H9 (cell line): Measurements from ENCODE around the gene C1orf185. TPM values are rescaled to one million over a fixed set of nuclear protein-coding genes. Genes with fewer than 3 reads are reported as not detected.

Experiments used
- DNase-seq: peaks from one replicate; pipeline ENCODE4 v3.0.0-alpha.2; 2017
- H2AFZ ChIP-seq: one replicate; pipeline ENCODE4 v1.6.1; 2013; ENCODE audit warnings: mild to moderate bottlenecking, low read length, control low read depth, moderate library complexity
- H2AK5ac ChIP-seq: 2 replicates; pipeline ENCODE4 v1.6.1; 2013; ENCODE audit warnings: low read length, control low read depth, mixed read lengths; ENCODE audit not compliant: insufficient read length
- H2BK120ac ChIP-seq: one replicate; pipeline ENCODE4 v1.6.1; 2013; ENCODE audit warnings: low read depth, mild to moderate bottlenecking, low read length, control low read depth, inconsistent platforms; ENCODE audit not compliant: poor library complexity, severe bottlenecking
- H2BK12ac ChIP-seq: 2 replicates; pipeline ENCODE4 v1.6.1; 2013; ENCODE audit warnings: low read length, control low read depth, mixed read lengths, low read depth; ENCODE audit not compliant: insufficient read length
- H2BK15ac ChIP-seq: 2 replicates; pipeline ENCODE4 v1.6.1; 2013; ENCODE audit warnings: low read depth, low read length, control low read depth
- H2BK20ac ChIP-seq: one replicate; pipeline ENCODE4 v1.6.1; 2013; ENCODE audit warnings: low read depth, mild to moderate bottlenecking, low read length, control low read depth, inconsistent platforms; ENCODE audit not compliant: poor library complexity, severe bottlenecking
- H2BK5ac ChIP-seq: 2 replicates; pipeline ENCODE4 v1.6.1; 2013; ENCODE audit warnings: low read length, control low read depth, mixed read lengths; ENCODE audit not compliant: insufficient read length
- H3K14ac ChIP-seq: 2 replicates; pipeline ENCODE4 v1.6.1; 2013; ENCODE audit warnings: low read length, control low read depth; ENCODE audit not compliant: insufficient read depth
- H3K18ac ChIP-seq: 2 replicates; pipeline ENCODE4 v1.6.1; 2013; ENCODE audit warnings: low read depth, mild to moderate bottlenecking, mixed read lengths, low read length, control low read depth; ENCODE audit not compliant: insufficient read length
- H3K23ac ChIP-seq: 2 replicates; pipeline ENCODE4 v1.6.1; 2013; ENCODE audit warnings: low read length, control low read depth, mixed read lengths, low read depth; ENCODE audit not compliant: insufficient read length
- H3K23me2 ChIP-seq: 2 replicates; pipeline ENCODE4 v1.6.1; 2013; ENCODE audit warnings: low read depth, mild to moderate bottlenecking, mixed read lengths, low read length, control low read depth; ENCODE audit not compliant: insufficient read length, poor library complexity, severe bottlenecking
- H3K27ac ChIP-seq: 2 replicates; pipeline ENCODE4 v1.5.1; 2013; ENCODE audit warnings: low read length, control low read depth, mixed read lengths, low read depth; ENCODE audit not compliant: insufficient read length
- H3K27me3 ChIP-seq: 2 replicates; pipeline ENCODE4 v1.6.1; 2013; ENCODE audit warnings: low read length, control low read depth, inconsistent platforms; ENCODE audit not compliant: insufficient read depth
- H3K4ac ChIP-seq: 2 replicates; pipeline ENCODE4 v1.6.1; 2013; ENCODE audit warnings: low read depth, mild to moderate bottlenecking, control low read depth, inconsistent platforms, low read length, moderate library complexity
- H3K4me1 ChIP-seq: 2 replicates; pipeline ENCODE4 v1.6.1; 2013; ENCODE audit warnings: low read length, control low read depth, inconsistent platforms; ENCODE audit not compliant: insufficient read depth
- H3K4me2 ChIP-seq: 2 replicates; pipeline ENCODE4 v1.6.1; 2013; ENCODE audit warnings: low read length, control low read depth, mixed read lengths; ENCODE audit not compliant: insufficient read length, insufficient read depth
- H3K56ac ChIP-seq: 2 replicates; pipeline ENCODE4 v1.6.1; 2013; ENCODE audit warnings: low read depth, mild to moderate bottlenecking, mixed read lengths, low read length, control low read depth; ENCODE audit not compliant: insufficient read length
- H3K79me1 ChIP-seq: 2 replicates; pipeline ENCODE4 v1.6.1; 2013; ENCODE audit warnings: low read depth, mild to moderate bottlenecking, moderate library complexity, low read length, control low read depth, inconsistent platforms; ENCODE audit not compliant: insufficient read depth, poor library complexity, severe bottlenecking
- H3K79me2 ChIP-seq: 2 replicates; pipeline ENCODE4 v1.6.1; 2013; ENCODE audit warnings: low read length, control low read depth, inconsistent platforms; ENCODE audit not compliant: insufficient read depth
- H3K9ac ChIP-seq: 2 replicates; pipeline ENCODE4 v1.6.1; 2013; ENCODE audit warnings: low read length, control low read depth, mixed read lengths; ENCODE audit not compliant: insufficient read length; ENCODE audit errors: extremely low read depth
- H3K9me3 ChIP-seq: one replicate; pipeline ENCODE4 v1.6.1; 2013; ENCODE audit warnings: low read depth, low read length, inconsistent platforms; ENCODE audit not compliant: control insufficient read depth
- H3T11ph ChIP-seq: one replicate; pipeline ENCODE4 v1.6.1; 2013; ENCODE audit warnings: mild to moderate bottlenecking, low read length, control low read depth, inconsistent platforms
- H4K20me1 ChIP-seq: one replicate; pipeline ENCODE4 v1.6.1; 2013; ENCODE audit not compliant: control insufficient read depth, insufficient read length, insufficient read depth
- H4K5ac ChIP-seq: 2 replicates; pipeline ENCODE4 v1.6.1; 2013; ENCODE audit warnings: low read depth, mild to moderate bottlenecking, mixed read lengths, low read length, control low read depth; ENCODE audit not compliant: insufficient read length
- H4K8ac ChIP-seq: replicated peaks from 2 replicates; pipeline ENCODE4 v1.6.1; 2013; ENCODE audit warnings: low read length, control low read depth, mixed read lengths, low read depth; ENCODE audit not compliant: insufficient read length
- H4K91ac ChIP-seq: 2 replicates; pipeline ENCODE4 v1.6.1; 2013; ENCODE audit warnings: low read depth, mild to moderate bottlenecking, moderate library complexity, mixed read lengths, low read length, control low read depth; ENCODE audit not compliant: insufficient read length
- H3K27ac Mint-ChIP-seq, 3 experiments: 2 replicates in 2 of 3; 3 replicates in 1 of 3; pipeline ENCODE4 v1.8.0; 2020 to 2021; ENCODE audit warnings: mixed read lengths in 3 of 3, mild to moderate bottlenecking in 1 of 3, moderate library complexity in 1 of 3
- H3K27me3 Mint-ChIP-seq: 2 replicates; pipeline ENCODE4 v1.8.0; 2021; ENCODE audit warnings: low read depth, mild to moderate bottlenecking, moderate library complexity, mixed read lengths
- H3K36me3 Mint-ChIP-seq, 3 experiments: 2 replicates in 2 of 3; 3 replicates in 1 of 3; pipeline ENCODE4 v1.8.0; 2020 to 2021; ENCODE audit warnings: low read depth in 3 of 3, mixed read lengths in 3 of 3; ENCODE audit not compliant: insufficient read depth in 1 of 3
- H3K4me1 Mint-ChIP-seq, 2 experiments: 2 replicates each; pipeline ENCODE4 v1.8.0; 2020; ENCODE audit warnings: mixed read lengths in 2 of 2
- H3K4me3 Mint-ChIP-seq, 2 experiments: 2 replicates in 1 of 2; 3 replicates in 1 of 2; pipeline ENCODE4 v1.8.0; 2020 to 2021; ENCODE audit warnings: mild to moderate bottlenecking in 2 of 2, mixed read lengths in 2 of 2, moderate library complexity in 1 of 2
- H3K9me3 Mint-ChIP-seq, 2 experiments: 2 replicates in 1 of 2; 3 replicates in 1 of 2; pipeline ENCODE4 v1.8.0; 2020; ENCODE audit warnings: mild to moderate bottlenecking in 2 of 2, mixed read lengths in 2 of 2, moderate library complexity in 1 of 2
- WGBS: extraction: QIAGEN DNeasy Blood & Tissue Kit; methylation state at CpG from one replicate; pipeline ENCODE4 v1.1.7; 2013; ENCODE audit warnings: missing lambda C conversion rate, low lambda C conversion rate, mixed read lengths; ENCODE audit not compliant: insufficient read length; ENCODE audit errors: extremely low coverage; 5-methylcytosine and 5-hydroxymethylcytosine counted together
- long read RNA-seq: library from polyadenylated mRNA; unstranded; transcript quantifications from one replicate; pipeline ENCODE4 v2.0.0, GENCODE V29; 2020
- total RNA-seq: library from RNA; stranded (reverse); gene quantifications from 2 replicates; pipeline ENCODE4 v1.2.1, GENCODE V29; 2021
- TF ChIP-seq, protein P1 (sequence below): fragments of 200-600 bp; sonication (generic); conservative IDR thresholded peaks from 3 replicates; pipeline ENCODE4 v1.8.0; 2021; ENCODE audit warnings: antibody characterized with exemption, mild to moderate bottlenecking

C1orf185 gene
- not detected in 2 replicates for total RNA-seq
- long read RNA-seq = 0 reads

DNA sequence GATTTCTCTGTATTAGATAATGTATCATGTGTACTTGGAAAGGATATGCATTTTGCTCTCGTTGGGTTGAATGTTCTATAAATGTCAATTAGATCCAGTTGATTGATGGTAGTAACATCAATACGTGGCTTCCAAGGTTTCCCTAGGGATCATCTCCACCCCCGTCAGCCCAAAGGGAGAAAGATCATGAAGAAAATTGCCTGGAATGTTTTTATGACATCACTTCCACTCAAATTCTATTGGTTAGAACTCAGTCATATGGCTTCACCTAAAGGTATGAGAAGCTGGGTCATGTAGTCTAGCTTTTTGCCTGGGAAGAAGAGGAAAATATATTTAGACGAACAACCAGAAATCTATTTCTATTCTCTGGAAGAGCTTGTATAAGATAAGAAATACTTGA, at the start of gene C1orf185:
TSS of gene C1orf185 (plus strand) at position 253 of the 400 bp plus-strand sequence. CDS start at position 259, 6 bp downstream.
- Histone ChIP-seq H4K8ac (no peak within 1 kb of the TSS), H2BK120ac (no peak within 1 kb of the TSS), H3K4me1 (no peaks in the 10 kb centered on the region), H2BK20ac (no peak within 1 kb of the TSS), H3K9me3 (no peaks in the 10 kb centered on the region), H3K56ac (no peak within 1 kb of the TSS), H3K4me2 (no peak within 1 kb of the TSS), H3K79me2 (no peaks in the 10 kb centered on the region), H2BK15ac (no peak within 1 kb of the TSS), H4K5ac (no peak within 1 kb of the TSS), H3K27ac (no peak within 1 kb of the TSS), H3T11ph (no peak within 1 kb of the TSS), H3K23me2 (no peaks in the 10 kb centered on the region), H3K18ac (no peak within 1 kb of the TSS), H2AK5ac (no peak within 1 kb of the TSS), H3K23ac (no peak within 1 kb of the TSS), H2BK12ac (no peak within 1 kb of the TSS), H3K9ac (no peak within 1 kb of the TSS), H3K4ac (no peak within 1 kb of the TSS), H3K79me1 (no peaks in the 10 kb centered on the region), H4K91ac (no peak within 1 kb of the TSS), H4K20me1 (no peaks in the 10 kb centered on the region), H2AFZ (no peak within 1 kb of the TSS), H3K14ac (no peak within 1 kb of the TSS), H3K27me3 (no peaks in the 10 kb centered on the region), H2BK5ac (no peak within 1 kb of the TSS)
- Mint-ChIP-seq H3K36me3 (no peaks in the 10 kb centered on the region), H3K9me3 (no peaks in the 10 kb centered on the region; a peak in 1 of 5 replicates), H3K27me3 (peaks cover 7% of the 10 kb centered on the region), H3K4me3 (no peak within 1 kb of the TSS), H3K4me1 (no peaks in the 10 kb centered on the region), H3K27ac (no peak within 1 kb of the TSS)
- no CpG with 5 or more reads among the region's 4 CpGs for WGBS
- TF ChIP-seq, protein P1, sequence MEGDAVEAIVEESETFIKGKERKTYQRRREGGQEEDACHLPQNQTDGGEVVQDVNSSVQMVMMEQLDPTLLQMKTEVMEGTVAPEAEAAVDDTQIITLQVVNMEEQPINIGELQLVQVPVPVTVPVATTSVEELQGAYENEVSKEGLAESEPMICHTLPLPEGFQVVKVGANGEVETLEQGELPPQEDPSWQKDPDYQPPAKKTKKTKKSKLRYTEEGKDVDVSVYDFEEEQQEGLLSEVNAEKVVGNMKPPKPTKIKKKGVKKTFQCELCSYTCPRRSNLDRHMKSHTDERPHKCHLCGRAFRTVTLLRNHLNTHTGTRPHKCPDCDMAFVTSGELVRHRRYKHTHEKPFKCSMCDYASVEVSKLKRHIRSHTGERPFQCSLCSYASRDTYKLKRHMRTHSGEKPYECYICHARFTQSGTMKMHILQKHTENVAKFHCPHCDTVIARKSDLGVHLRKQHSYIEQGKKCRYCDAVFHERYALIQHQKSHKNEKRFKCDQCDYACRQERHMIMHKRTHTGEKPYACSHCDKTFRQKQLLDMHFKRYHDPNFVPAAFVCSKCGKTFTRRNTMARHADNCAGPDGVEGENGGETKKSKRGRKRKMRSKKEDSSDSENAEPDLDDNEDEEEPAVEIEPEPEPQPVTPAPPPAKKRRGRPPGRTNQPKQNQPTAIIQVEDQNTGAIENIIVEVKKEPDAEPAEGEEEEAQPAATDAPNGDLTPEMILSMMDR = no peak
- DNase-seq = no peak
